GM23338 (cell line): ENCODE results near the gene PRLH.

Experiments used
- CREB1 ChIP-seq: fragments of 250-450 bp; sonication (Bioruptor Pico); IDR thresholded peaks from 2 replicates; pipeline ENCODE4 v1.5.0; 2020; ENCODE audit warnings: low read depth, mild to moderate bottlenecking, moderate library complexity
- EZH2 ChIP-seq: fragments of 200-600 bp; sonication (generic); IDR thresholded peaks from one replicate; pipeline ENCODE4 v1.8.0; 2017; ENCODE audit warnings: antibody characterized with exemption, mild to moderate bottlenecking, low read depth; ENCODE audit not compliant: unreplicated experiment
- EZH2phosphoT487 ChIP-seq: fragments of 200-600 bp; sonication (generic); IDR thresholded peaks from one replicate; pipeline ENCODE4 v1.8.1; 2018; ENCODE audit warnings: antibody characterized with exemption; ENCODE audit not compliant: unreplicated experiment
- JUNB ChIP-seq: IDR thresholded peaks from one replicate; pipeline ENCODE4 v1.6.1; 2016; ENCODE audit warnings: antibody characterized with exemption; ENCODE audit not compliant: unreplicated experiment
- NANOG ChIP-seq: IDR thresholded peaks from 2 replicates; pipeline ENCODE4 v1.6.1; 2016; ENCODE audit warnings: antibody characterized with exemption, borderline replicate concordance
- POLR2AphosphoS5 ChIP-seq: IDR thresholded peaks from 2 replicates; pipeline ENCODE4 v1.6.1; 2016; ENCODE audit warnings: antibody characterized with exemption, low read depth
- ZNF114 ChIP-seq: fragments of 250-450 bp; sonication (Bioruptor Pico); IDR thresholded peaks from 2 replicates; pipeline ENCODE4 v1.5.0; 2020; ENCODE audit warnings: mild to moderate bottlenecking, moderate library complexity
- ZNF331 ChIP-seq: fragments of 250-450 bp; sonication (Bioruptor Pico); IDR thresholded peaks from 2 replicates; pipeline ENCODE4 v1.5.0; 2020; ENCODE audit warnings: low read depth, mild to moderate bottlenecking, moderate library complexity
- TF ChIP-seq, protein P1 (sequence below), 2 experiments: fragments of 200-600 bp in 1 of 2; sonication (generic) in 1 of 2; conservative IDR thresholded peaks; 2 replicates each; pipeline versions ENCODE4 v1.5.1 to v1.6.1; 2016 to 2017; ENCODE audit warnings: antibody characterized with exemption in 2 of 2, low read depth in 2 of 2, mild to moderate bottlenecking in 2 of 2, moderate library complexity in 1 of 2
- TF ChIP-seq, protein P2 (sequence below): IDR thresholded peaks from one replicate; pipeline ENCODE4 v1.6.1; 2018; ENCODE audit warnings: antibody characterized with exemption; ENCODE audit not compliant: unreplicated experiment
- TF ChIP-seq, protein P3 (sequence below): IDR thresholded peaks from 2 replicates; pipeline ENCODE4 v1.6.1; 2016; ENCODE audit warnings: antibody characterized with exemption

DNA sequence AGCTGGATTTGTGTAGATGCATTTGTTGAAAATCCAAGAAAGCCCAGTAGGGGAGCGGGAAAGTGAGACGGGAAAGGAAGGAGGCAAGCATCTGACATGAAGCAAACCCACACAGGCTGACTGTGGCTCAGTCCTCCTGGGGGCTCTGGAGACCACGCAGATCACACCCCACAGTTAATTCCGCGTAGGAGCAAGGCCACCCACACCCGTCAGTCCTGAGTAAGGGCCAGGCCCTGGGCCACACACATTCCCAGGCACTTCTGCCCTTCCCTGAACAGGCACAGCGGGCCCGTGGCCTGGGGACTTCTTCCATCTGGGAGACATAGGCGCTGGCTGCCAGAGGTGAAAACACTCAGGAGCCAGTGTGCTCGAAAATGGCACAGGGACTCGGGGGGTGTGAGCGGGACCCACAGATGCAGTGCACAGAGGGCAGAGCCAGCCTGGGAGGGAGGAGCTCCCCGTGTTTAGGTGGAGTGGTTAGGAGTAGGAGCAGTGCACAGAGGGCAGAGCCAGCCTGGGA is 19.4 kb upstream of the PRLH start:
- TF ChIP-seq, protein P1, sequence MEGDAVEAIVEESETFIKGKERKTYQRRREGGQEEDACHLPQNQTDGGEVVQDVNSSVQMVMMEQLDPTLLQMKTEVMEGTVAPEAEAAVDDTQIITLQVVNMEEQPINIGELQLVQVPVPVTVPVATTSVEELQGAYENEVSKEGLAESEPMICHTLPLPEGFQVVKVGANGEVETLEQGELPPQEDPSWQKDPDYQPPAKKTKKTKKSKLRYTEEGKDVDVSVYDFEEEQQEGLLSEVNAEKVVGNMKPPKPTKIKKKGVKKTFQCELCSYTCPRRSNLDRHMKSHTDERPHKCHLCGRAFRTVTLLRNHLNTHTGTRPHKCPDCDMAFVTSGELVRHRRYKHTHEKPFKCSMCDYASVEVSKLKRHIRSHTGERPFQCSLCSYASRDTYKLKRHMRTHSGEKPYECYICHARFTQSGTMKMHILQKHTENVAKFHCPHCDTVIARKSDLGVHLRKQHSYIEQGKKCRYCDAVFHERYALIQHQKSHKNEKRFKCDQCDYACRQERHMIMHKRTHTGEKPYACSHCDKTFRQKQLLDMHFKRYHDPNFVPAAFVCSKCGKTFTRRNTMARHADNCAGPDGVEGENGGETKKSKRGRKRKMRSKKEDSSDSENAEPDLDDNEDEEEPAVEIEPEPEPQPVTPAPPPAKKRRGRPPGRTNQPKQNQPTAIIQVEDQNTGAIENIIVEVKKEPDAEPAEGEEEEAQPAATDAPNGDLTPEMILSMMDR (conservative IDR thresholded peaks at IDR 0.05; ENCODE audit: low read depth in 2 of 2): no peak
- TF ChIP-seq EZH2 (no peak), JUNB (no peak), EZH2phosphoT487 (no peak), POLR2AphosphoS5 (no peak), ZNF331 (no peak), NANOG (no peak), CREB1 (CRISPR knock-in tag) (no peak), ZNF114 (CRISPR knock-in tag) (no peak)
- TF ChIP-seq, protein P2, sequence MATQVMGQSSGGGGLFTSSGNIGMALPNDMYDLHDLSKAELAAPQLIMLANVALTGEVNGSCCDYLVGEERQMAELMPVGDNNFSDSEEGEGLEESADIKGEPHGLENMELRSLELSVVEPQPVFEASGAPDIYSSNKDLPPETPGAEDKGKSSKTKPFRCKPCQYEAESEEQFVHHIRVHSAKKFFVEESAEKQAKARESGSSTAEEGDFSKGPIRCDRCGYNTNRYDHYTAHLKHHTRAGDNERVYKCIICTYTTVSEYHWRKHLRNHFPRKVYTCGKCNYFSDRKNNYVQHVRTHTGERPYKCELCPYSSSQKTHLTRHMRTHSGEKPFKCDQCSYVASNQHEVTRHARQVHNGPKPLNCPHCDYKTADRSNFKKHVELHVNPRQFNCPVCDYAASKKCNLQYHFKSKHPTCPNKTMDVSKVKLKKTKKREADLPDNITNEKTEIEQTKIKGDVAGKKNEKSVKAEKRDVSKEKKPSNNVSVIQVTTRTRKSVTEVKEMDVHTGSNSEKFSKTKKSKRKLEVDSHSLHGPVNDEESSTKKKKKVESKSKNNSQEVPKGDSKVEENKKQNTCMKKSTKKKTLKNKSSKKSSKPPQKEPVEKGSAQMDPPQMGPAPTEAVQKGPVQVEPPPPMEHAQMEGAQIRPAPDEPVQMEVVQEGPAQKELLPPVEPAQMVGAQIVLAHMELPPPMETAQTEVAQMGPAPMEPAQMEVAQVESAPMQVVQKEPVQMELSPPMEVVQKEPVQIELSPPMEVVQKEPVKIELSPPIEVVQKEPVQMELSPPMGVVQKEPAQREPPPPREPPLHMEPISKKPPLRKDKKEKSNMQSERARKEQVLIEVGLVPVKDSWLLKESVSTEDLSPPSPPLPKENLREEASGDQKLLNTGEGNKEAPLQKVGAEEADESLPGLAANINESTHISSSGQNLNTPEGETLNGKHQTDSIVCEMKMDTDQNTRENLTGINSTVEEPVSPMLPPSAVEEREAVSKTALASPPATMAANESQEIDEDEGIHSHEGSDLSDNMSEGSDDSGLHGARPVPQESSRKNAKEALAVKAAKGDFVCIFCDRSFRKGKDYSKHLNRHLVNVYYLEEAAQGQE: no peak
- TF ChIP-seq, protein P3, sequence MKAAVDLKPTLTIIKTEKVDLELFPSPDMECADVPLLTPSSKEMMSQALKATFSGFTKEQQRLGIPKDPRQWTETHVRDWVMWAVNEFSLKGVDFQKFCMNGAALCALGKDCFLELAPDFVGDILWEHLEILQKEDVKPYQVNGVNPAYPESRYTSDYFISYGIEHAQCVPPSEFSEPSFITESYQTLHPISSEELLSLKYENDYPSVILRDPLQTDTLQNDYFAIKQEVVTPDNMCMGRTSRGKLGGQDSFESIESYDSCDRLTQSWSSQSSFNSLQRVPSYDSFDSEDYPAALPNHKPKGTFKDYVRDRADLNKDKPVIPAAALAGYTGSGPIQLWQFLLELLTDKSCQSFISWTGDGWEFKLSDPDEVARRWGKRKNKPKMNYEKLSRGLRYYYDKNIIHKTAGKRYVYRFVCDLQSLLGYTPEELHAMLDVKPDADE: no peak
